HEK293T (cell line): ENCODE measurements around the gene METTL25B.

Source experiments
- CTCF ChIA-PET: fragments of 350-600 bp; formaldehyde crosslinking; extraction: SDS; loops from one replicate; lab custom pipeline; 2021; ENCODE audit warnings: antibody characterized with exemption, inconsistent platforms; lab: Yijun Ruan, JAX
- POLR2A ChIA-PET: fragments of 350-600 bp; formaldehyde crosslinking; extraction: SDS; loops from one replicate; lab custom pipeline; 2020; ENCODE audit warnings: antibody characterized with exemption, inconsistent platforms; lab: Yijun Ruan, JAX
- DNase-seq: peaks from one replicate; pipeline ENCODE4 v3.0.0; 2012; ENCODE audit warnings: mixed read lengths; ENCODE audit errors: extremely low spot score
- ARNT ChIP-seq: fragments of 450-650 bp; IDR thresholded peaks from 2 replicates; pipeline ENCODE4 v1.6.1; 2017; ENCODE audit warnings: mild to moderate bottlenecking
- BHLHE40 ChIP-seq: fragments of 450-650 bp; IDR thresholded peaks from 2 replicates; pipeline ENCODE4 v1.6.1; 2016; ENCODE audit warnings: mild to moderate bottlenecking, moderate library complexity, borderline replicate concordance
- CTBP1 ChIP-seq: fragments of 450-650 bp; IDR thresholded peaks from 2 replicates; pipeline ENCODE4 v1.6.1; 2016; ENCODE audit warnings: borderline replicate concordance
- ELF4 ChIP-seq: fragments of 450-650 bp; IDR thresholded peaks from 2 replicates; pipeline ENCODE4 v1.6.1; 2017; ENCODE audit warnings: antibody characterized with exemption
- FOXA1 ChIP-seq: fragments of 450-650 bp; IDR thresholded peaks from 2 replicates; pipeline ENCODE4 v1.6.1; 2016; ENCODE audit warnings: mild to moderate bottlenecking
- FOXK2 ChIP-seq: fragments of 450-650 bp; IDR thresholded peaks from 2 replicates; pipeline ENCODE4 v1.6.1; 2016; ENCODE audit warnings: mild to moderate bottlenecking
- FOXM1 ChIP-seq: fragments of 450-650 bp; IDR thresholded peaks from 2 replicates; pipeline ENCODE4 v1.6.1; 2017; ENCODE audit warnings: mild to moderate bottlenecking, borderline replicate concordance
- HDGF ChIP-seq: fragments of 450-650 bp; IDR thresholded peaks from 2 replicates; pipeline ENCODE4 v1.6.1; 2017; ENCODE audit warnings: antibody characterized with exemption, borderline replicate concordance
- L3MBTL2 ChIP-seq: fragments of 450-650 bp; conservative IDR thresholded peaks from 2 replicates; pipeline ENCODE4 v1.6.1; 2016; ENCODE audit warnings: mild to moderate bottlenecking
- LEF1 ChIP-seq: fragments of 450-650 bp; IDR thresholded peaks from 2 replicates; pipeline ENCODE4 v1.6.1; 2017; ENCODE audit warnings: mild to moderate bottlenecking, borderline replicate concordance
- NFRKB ChIP-seq: fragments of 450-650 bp; IDR thresholded peaks from 2 replicates; pipeline ENCODE4 v1.6.1; 2016; ENCODE audit warnings: mild to moderate bottlenecking, moderate library complexity
- PKNOX1 ChIP-seq: fragments of 450-650 bp; IDR thresholded peaks from 2 replicates; pipeline ENCODE4 v1.6.1; 2016
- SP1 ChIP-seq: fragments of 450-650 bp; IDR thresholded peaks from 2 replicates; pipeline ENCODE4 v1.6.1; 2017
- SUZ12 ChIP-seq: fragments of 450-650 bp; IDR thresholded peaks from 2 replicates; pipeline ENCODE4 v1.6.1; 2016; ENCODE audit warnings: mild to moderate bottlenecking
- TARDBP ChIP-seq: fragments of 450-650 bp; IDR thresholded peaks from 2 replicates; pipeline ENCODE4 v1.6.1; 2016
- ZNF384 ChIP-seq: fragments of 450-650 bp; IDR thresholded peaks from 2 replicates; pipeline ENCODE4 v1.6.1; 2016

METTL25B gene

GRCh38 chr1:156775799-156776198 is 47.5 kb downstream of the METTL25B start:
- POLR2A ChIA-PET, result interaction anchor here (2.2 kb wide), 1 partner anchor 9 kb away, joined by 7 read pairs; the partner anchor contains the start of gene PRCC
- no peak for DNase-seq
- CTCF ChIA-PET, result interaction anchor here (0.6 to 2.3 kb wide), 2 partner anchors 86 to 437 kb away, joined by 6 to 7 read pairs; no protein-coding TSS in a partner anchor
- TF ChIP-seq NFRKB, result no peak
- TF ChIP-seq SUZ12, result no peak
- TF ChIP-seq FOXA1, result no peak
- TF ChIP-seq CTBP1, result no peak
- TF ChIP-seq TARDBP, result no peak
- no peak for TF ChIP-seq PKNOX1
- no peak for TF ChIP-seq FOXM1
- TF ChIP-seq SP1, result no peak
- no peak for TF ChIP-seq ARNT
- no peak for TF ChIP-seq LEF1
- TF ChIP-seq ZNF384, result no peak

GRCh38 chr1:156776942-156777341 is 48.7 kb downstream of the METTL25B start:
- ChIA-PET CTCF (interaction anchor here (2.3 kb wide), 1 partner anchor 88 kb away, joined by 7 read pairs; no protein-coding TSS in a partner anchor), POLR2A (interaction anchor here (2.2 kb wide), 1 partner anchor 10 kb away, joined by 7 read pairs; the partner anchor contains the start of gene PRCC)
- TF ChIP-seq ARNT (no peak), LEF1 (no peak), CTBP1 (no peak), FOXK2 (no peak), HDGF (no peak), L3MBTL2 (no peak), BHLHE40 (no peak)

GRCh38 chr1:156777573-156777972 is 49.3 kb downstream of the METTL25B start:
- TF ChIP-seq FOXA1 (no peak), LEF1 (no peak), FOXK2 (no peak), CTBP1 (no peak), SP1 (no peak), HDGF (no peak), SUZ12 (no peak), PKNOX1 (no peak), NFRKB (no peak), TARDBP (no peak)
- CTCF ChIA-PET, result interaction anchor here (0.6 to 2.3 kb wide), 2 partner anchors 16 to 88 kb away, joined by 4 to 7 read pairs; no protein-coding TSS in a partner anchor
- POLR2A ChIA-PET, result interaction anchor here (2.2 kb wide), 1 partner anchor 11 kb away, joined by 7 read pairs; the partner anchor contains the start of gene PRCC
- DNase-seq, result no peak

More at GRCh38 chr1:156776942-156777341, 48.7 kb downstream of the METTL25B start:
- DNase-seq, result no peak

GRCh38 chr1:156781585-156782186 is 53.4 kb downstream of the METTL25B start:
- TF ChIP-seq ARNT (no peak), TARDBP (no peak), ELF4 (no peak), NFRKB (no peak)
- ChIA-PET POLR2A (interaction anchor here (0.6 to 1.9 kb wide), 2 partner anchors 15 to 54 kb away, joined by 4 to 10 read pairs; partner anchors contain the start of genes METTL25B and PRCC), CTCF (interaction anchor here (0.9 to 1.0 kb wide), 3 partner anchors 10 to 93 kb away, joined by 3 read pairs; no protein-coding TSS in a partner anchor)
- no peak for DNase-seq

GRCh38 chr1:156785458-156785857 is 57.2 kb downstream of the METTL25B start:
- TF ChIP-seq FOXM1 (no peak), FOXK2 (no peak), LEF1 (no peak), ELF4 (no peak), ZNF384 (no peak), NFRKB (no peak), BHLHE40 (no peak), SUZ12 (no peak), HDGF (no peak), PKNOX1 (no peak)
- ChIA-PET CTCF (interaction anchor here (0.7 kb wide), 1 partner anchor 13 kb away, joined by 3 read pairs; no protein-coding TSS in a partner anchor), POLR2A (no interaction called here)
- DNase-seq, result no peak
